HCT116 (cell line): Measurements from ENCODE around the gene PTPRC. TPM values are rescaled to one million over a fixed set of nuclear protein-coding genes. Genes with fewer than 3 reads are reported as not detected.

Source experiments
- ATAC-seq: fragments of 200-7000 bp; cut with Tn5 transposase; 2 replicates; pipeline ENCODE4 v1.9.1; 2020; ENCODE audit warnings: mild to moderate bottlenecking, moderate library complexity
- BruUV-seq: library from RNA; stranded (reverse); fragments of 400-500 nt; replicated peaks from 2 replicates; lab custom pipeline; 2021; lab: Mats Ljungman, UMichigan
- CTCF ChIA-PET: fragments of 300-600 bp; sonication (Branson Sonifier 250); formaldehyde crosslinking; loops from one replicate; lab custom pipeline; 2021; ENCODE audit warnings: antibody characterized with exemption; lab: Charles Lee
- POLR2A ChIA-PET: fragments of 300-600, 350-600 bp; sonication (Branson Sonifier 250); formaldehyde crosslinking; loops from one replicate; lab custom pipeline; 2021; ENCODE audit warnings: antibody characterized with exemption; lab: Charles Lee
- RAD21 ChIA-PET, 2 experiments: fragments of 300-600 bp; sonication (Branson Sonifier 250); formaldehyde crosslinking; loops; one replicate each; lab custom pipeline; 2023; ENCODE audit warnings: low total read pairs in 2 of 2; ENCODE audit not compliant: uncharacterized antibody in 2 of 2, unreplicated experiment in 2 of 2, low non-redundant PET in 1 of 2; lab: Charles Lee
- DNase-seq: peaks from one replicate; pipeline ENCODE4 v3.0.0-alpha.2; 2010; ENCODE audit warnings: low read depth, low spot score
- H2AFZ ChIP-seq: fragments of 200-600 bp; shearing (Covaris generic), sonication (generic); 2 replicates; pipeline ENCODE4 v1.6.1; 2017; ENCODE audit warnings: low read depth, mixed run types, mixed read lengths, antibody characterized with exemption, low read length; ENCODE audit not compliant: poor library complexity, severe bottlenecking
- H3K27ac ChIP-seq: 2 replicates; pipeline ENCODE4 v1.5.1; 2012; ENCODE audit warnings: low read depth, low read length
- H3K27me3 ChIP-seq: fragments of 200-600 bp; sonication (generic); 2 replicates; pipeline ENCODE4 v1.6.1; 2016; ENCODE audit warnings: mixed run types, low read length, mixed read lengths; ENCODE audit not compliant: insufficient read depth
- H3K36me3 ChIP-seq, 2 experiments: fragments of 200-500 bp in 1 of 2; fragments of 200-600 bp in 1 of 2; sonication (Bioruptor generic) in 1 of 2; sonication (generic) in 1 of 2; 2 replicates each; pipeline versions ENCODE4 v1.5.1 to v1.6.1; 2014 to 2016; ENCODE audit warnings: low read length in 2 of 2, inconsistent platforms in 1 of 2, mixed read lengths in 1 of 2, mixed run types in 1 of 2; ENCODE audit not compliant: insufficient read depth in 2 of 2, control insufficient read depth in 1 of 2
- H3K4me1 ChIP-seq, 2 experiments: fragments of 200-600 bp in 1 of 2; sonication (generic) in 1 of 2; 2 replicates each; pipeline versions ENCODE4 v1.5.1 to v1.6.1; 2012 to 2017; ENCODE audit warnings: low read length in 2 of 2, inconsistent platforms in 1 of 2, mild to moderate bottlenecking in 1 of 2, mixed read lengths in 1 of 2, mixed run types in 1 of 2, moderate library complexity in 1 of 2; ENCODE audit not compliant: insufficient read depth in 2 of 2, control insufficient read depth in 1 of 2
- H3K4me2 ChIP-seq: fragments of 200-600 bp; sonication (generic); 2 replicates; pipeline ENCODE4 v1.6.1; 2017; ENCODE audit warnings: mixed run types, low read length, mixed read lengths
- H3K4me3 ChIP-seq, 2 experiments: fragments of 200-600 bp in 1 of 2; sonication (generic) in 1 of 2; replicated peaks in 1 of 2; 2 replicates each; pipeline ENCODE4 v1.5.1; 2011 to 2016; ENCODE audit warnings: low read length in 2 of 2, control low read depth in 1 of 2, low read depth in 1 of 2, mild to moderate bottlenecking in 1 of 2, mixed read lengths in 1 of 2, mixed run types in 1 of 2
- H3K79me2 ChIP-seq: fragments of 200-600 bp; sonication (generic); 2 replicates; pipeline ENCODE4 v1.6.1; 2017; ENCODE audit warnings: mild to moderate bottlenecking, mixed run types, low read length, moderate library complexity, mixed read lengths; ENCODE audit not compliant: insufficient read depth
- H3K9ac ChIP-seq: fragments of 200-600 bp; sonication (generic); 2 replicates; pipeline ENCODE4 v1.6.1; 2016; ENCODE audit warnings: low read length, mixed read lengths
- H3K9me2 ChIP-seq: fragments of 200-600 bp; sonication (generic), shearing (Covaris generic); 2 replicates; pipeline ENCODE4 v1.6.1; 2017; ENCODE audit warnings: mixed run types, mild to moderate bottlenecking, moderate library complexity; ENCODE audit not compliant: insufficient read depth
- H3K9me3 ChIP-seq, 2 experiments: fragments of 200-500 bp in 1 of 2; fragments of 200-600 bp in 1 of 2; sonication (Bioruptor generic) in 1 of 2; sonication (generic) in 1 of 2; 2 replicates each; pipeline ENCODE4 v1.6.1; 2014 to 2017; ENCODE audit warnings: low read length in 2 of 2, mixed read lengths in 2 of 2, inconsistent platforms in 1 of 2, low read depth in 1 of 2, mild to moderate bottlenecking in 1 of 2, mixed run types in 1 of 2, moderate library complexity in 1 of 2; ENCODE audit not compliant: control insufficient read depth in 1 of 2, insufficient read depth in 1 of 2
- H4K20me1 ChIP-seq: fragments of 200-600 bp; sonication (generic), shearing (Covaris generic); 2 replicates; pipeline ENCODE4 v1.6.1; 2017; ENCODE audit warnings: mixed run types, mild to moderate bottlenecking, moderate library complexity; ENCODE audit not compliant: insufficient read depth
- EGR1 ChIP-seq: IDR thresholded peaks from 2 replicates; pipeline ENCODE4 v1.6.1; 2012; ENCODE audit warnings: low read depth
- EZH2 ChIP-seq: fragments of 200-600 bp; sonication (generic); IDR thresholded peaks from 2 replicates; pipeline ENCODE4 v1.6.1; 2017; ENCODE audit warnings: antibody characterized with exemption, mixed run types
- FOSL1 ChIP-seq: IDR thresholded peaks from 2 replicates; pipeline ENCODE4 v1.6.1; 2012; ENCODE audit warnings: low read depth
- POLR2AphosphoS5 ChIP-seq: IDR thresholded peaks from 2 replicates; pipeline ENCODE4 v1.6.1; 2011; ENCODE audit warnings: mild to moderate bottlenecking, low read depth, low read length, moderate library complexity
- SP1 ChIP-seq: IDR thresholded peaks from 2 replicates; pipeline ENCODE4 v1.6.1; 2012; ENCODE audit warnings: low read depth
- SRF ChIP-seq: IDR thresholded peaks from 2 replicates; pipeline ENCODE4 v1.6.1; 2012; ENCODE audit warnings: low read depth
- YY1 ChIP-seq: IDR thresholded peaks from 2 replicates; pipeline ENCODE4 v1.6.1; 2011; ENCODE audit warnings: low read length, low read depth, moderate library complexity, mild to moderate bottlenecking; ENCODE audit not compliant: insufficient replicate concordance; ENCODE audit errors: extremely low read depth
- intact Hi-C: fragments of 100-400 bp; cut with micrococcal nuclease; formaldehyde crosslinking; loops from 2 replicates; pipeline ENCODE4 v1.10.0; 2022
- total RNA-seq: library from RNA; stranded (reverse); gene quantifications from one replicate; pipeline ENCODE4 v1.2.1, GENCODE V29; 2021; ENCODE audit not compliant: unreplicated experiment
- TF ChIP-seq, protein P1 (sequence below): IDR thresholded peaks from 2 replicates; pipeline ENCODE4 v1.6.1; 2012
- TF ChIP-seq, protein P2 (sequence below): IDR thresholded peaks from 2 replicates; pipeline ENCODE4 v1.6.1; 2011; ENCODE audit warnings: mild to moderate bottlenecking, low read length, moderate library complexity; ENCODE audit not compliant: insufficient replicate concordance; ENCODE audit errors: extremely low read depth

The PTPRC gene
- total RNA-seq, 1 experiment from 2014 or later: 1.2 TPM

DNA sequence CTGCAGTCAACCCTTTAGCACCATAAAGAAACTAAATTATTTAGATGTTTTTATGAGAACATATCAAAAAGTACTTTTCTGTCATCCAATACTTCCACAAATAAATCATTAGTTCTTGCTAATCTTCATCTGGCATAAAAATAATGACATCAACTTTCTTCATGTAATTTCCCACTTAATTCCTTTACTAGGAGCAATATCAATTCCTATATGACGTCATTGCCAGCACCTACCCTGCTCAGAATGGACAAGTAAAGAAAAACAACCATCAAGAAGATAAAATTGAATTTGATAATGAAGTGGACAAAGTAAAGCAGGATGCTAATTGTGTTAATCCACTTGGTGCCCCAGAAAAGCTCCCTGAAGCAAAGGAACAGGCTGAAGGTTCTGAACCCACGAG, 116.9 kb downstream of the PTPRC start:
- H3K27ac ChIP-seq: no peak overlapping the region
- H3K27me3 ChIP-seq: no peaks in the 10 kb centered on the region
- H4K20me1 ChIP-seq: no peaks in the 10 kb centered on the region
- no TSS peak for BruUV-seq
- H3K4me2 ChIP-seq: no peak overlapping the region
- no peak for DNase-seq
- no peaks in the 10 kb centered on the region for H3K4me1 ChIP-seq
- no peaks in the 10 kb centered on the region for H3K36me3 ChIP-seq
- ChIA-PET POLR2A (no interaction called here), CTCF (interaction anchor here (0.8 to 2.0 kb wide), 6 partner anchors 10 to 1733 kb away, joined by 3 to 13 read pairs (median 4); no protein-coding TSS in a partner anchor), RAD21 (interaction anchor here (0.6 to 1.5 kb wide), 3 partner anchors 8 to 708 kb away, joined by 5 read pairs; no protein-coding TSS in a partner anchor)
- H2AFZ ChIP-seq: no peak overlapping the region
- no peak overlapping the region for H3K4me3 ChIP-seq
- intact Hi-C loops: loop anchor here (5.0 to 10.0 kb wide), 4 partner anchors 707 to 1759 kb away; no protein-coding TSS in a partner anchor
- H3K79me2 ChIP-seq: no peaks in the 10 kb centered on the region
- no peaks in the 10 kb centered on the region for H3K9me2 ChIP-seq
- no peak overlapping the region for H3K9ac ChIP-seq
- ATAC-seq: no peak
- no peaks in the 10 kb centered on the region for H3K9me3 ChIP-seq
- TF ChIP-seq, protein P1, sequence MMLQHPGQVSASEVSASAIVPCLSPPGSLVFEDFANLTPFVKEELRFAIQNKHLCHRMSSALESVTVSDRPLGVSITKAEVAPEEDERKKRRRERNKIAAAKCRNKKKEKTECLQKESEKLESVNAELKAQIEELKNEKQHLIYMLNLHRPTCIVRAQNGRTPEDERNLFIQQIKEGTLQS: no peak
- TF ChIP-seq SRF: no peak
- TF ChIP-seq SP1: no peak
- no peak for TF ChIP-seq POLR2AphosphoS5
- no peak for TF ChIP-seq EZH2
- TF ChIP-seq FOSL1: no peak
- TF ChIP-seq EGR1: no peak
- TF ChIP-seq YY1: no peak
- TF ChIP-seq, protein P2, sequence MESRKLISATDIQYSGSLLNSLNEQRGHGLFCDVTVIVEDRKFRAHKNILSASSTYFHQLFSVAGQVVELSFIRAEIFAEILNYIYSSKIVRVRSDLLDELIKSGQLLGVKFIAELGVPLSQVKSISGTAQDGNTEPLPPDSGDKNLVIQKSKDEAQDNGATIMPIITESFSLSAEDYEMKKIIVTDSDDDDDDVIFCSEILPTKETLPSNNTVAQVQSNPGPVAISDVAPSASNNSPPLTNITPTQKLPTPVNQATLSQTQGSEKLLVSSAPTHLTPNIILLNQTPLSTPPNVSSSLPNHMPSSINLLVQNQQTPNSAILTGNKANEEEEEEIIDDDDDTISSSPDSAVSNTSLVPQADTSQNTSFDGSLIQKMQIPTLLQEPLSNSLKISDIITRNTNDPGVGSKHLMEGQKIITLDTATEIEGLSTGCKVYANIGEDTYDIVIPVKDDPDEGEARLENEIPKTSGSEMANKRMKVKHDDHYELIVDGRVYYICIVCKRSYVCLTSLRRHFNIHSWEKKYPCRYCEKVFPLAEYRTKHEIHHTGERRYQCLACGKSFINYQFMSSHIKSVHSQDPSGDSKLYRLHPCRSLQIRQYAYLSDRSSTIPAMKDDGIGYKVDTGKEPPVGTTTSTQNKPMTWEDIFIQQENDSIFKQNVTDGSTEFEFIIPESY: no peak
